Kidney epithelial cell (primary cell): Measurements from ENCODE around the gene KCNH5. TPM values are rescaled to one million over a fixed set of nuclear protein-coding genes. Genes with fewer than 3 reads are reported as not detected.

Experiments
- DNase-seq: peaks from one replicate; pipeline ENCODE4 v3.0.0-alpha.2; 2010; ENCODE audit warnings: low read depth
- H3K27me3 ChIP-seq: 2 replicates; pipeline ENCODE4 v1.6.0; 2011; ENCODE audit warnings: low read length; ENCODE audit not compliant: control insufficient read depth, insufficient read depth
- H3K36me3 ChIP-seq: 2 replicates; pipeline ENCODE4 v1.5.1; 2011; ENCODE audit warnings: low read length; ENCODE audit not compliant: control insufficient read depth, insufficient read depth
- H3K4me3 ChIP-seq: 2 replicates; pipeline ENCODE4 v1.5.1; 2011; ENCODE audit warnings: low read depth, mild to moderate bottlenecking, control low read depth, low read length
- CTCF ChIP-seq: IDR thresholded peaks from 2 replicates; pipeline ENCODE4 v1.5.1; 2011; ENCODE audit warnings: mild to moderate bottlenecking, moderate library complexity, low read length, control low read depth, inconsistent platforms; ENCODE audit not compliant: insufficient read depth, poor library complexity, severe bottlenecking
- total RNA-seq: library from RNA; depleted of rRNA; stranded (reverse); fragments of >200 nt; gene quantifications from 2 replicates; pipeline ENCODE4 v1.2.3, GENCODE V29; 2015

The KCNH5 gene
- total RNA-seq, 1 donor from 2014 or later = not detected

- Histone ChIP-seq H3K27me3 (no peaks in the 10 kb centered on the region), H3K36me3 (no peaks in the 10 kb centered on the region), H3K4me3 (no peak overlapping the region)
- DNase-seq = no peak
- no peak for TF ChIP-seq CTCF
Measured at GRCh38 chr14:62657376-62657775, 387.9 kb downstream of the KCNH5 start.

- TF ChIP-seq CTCF = no peak
- no peaks in the 10 kb centered on the region for H3K27me3 ChIP-seq
- H3K36me3 ChIP-seq = no peaks in the 10 kb centered on the region
Measured at GRCh38 chr14:62655166-62655565, 390.1 kb downstream of the KCNH5 start.

GRCh38 chr14:62654641-62655040, 390.6 kb downstream of the KCNH5 start:
- Histone ChIP-seq H3K4me3 (no peak overlapping the region), H3K27me3 (no peaks in the 10 kb centered on the region), H3K36me3 (no peaks in the 10 kb centered on the region)
- TF ChIP-seq CTCF = no peak
- DNase-seq = no peak

More at GRCh38 chr14:62655166-62655565, 390.1 kb downstream of the KCNH5 start:
- DNase-seq = no peak
- no peak overlapping the region for H3K4me3 ChIP-seq

Other genes starting within 250 kb of the KCNH5 start
- gene RHOJ, start 159.0 kb upstream of the KCNH5 start, total RNA-seq = 0.21 and 0.54 TPM in 2 replicates